Measurements from ENCODE around the gene HERC2. TPM values are rescaled to one million over a fixed set of nuclear protein-coding genes. Genes with fewer than 3 reads are reported as not detected.

Gene HERC2
- total RNA-seq, 4 donors from 2014 or later = 54.6 to 112 (median 100) TPM

- H3K36me3 ChIP-seq = peaks cover 0 to 57% (median 0%) of the 10 kb centered on the region in 3 donors
These were observed 188.7 kb downstream of the HERC2 start for GRCh38 chr15:28133281-28133680.

GRCh38 chr15:28132524-28133275, 189.3 kb downstream of the HERC2 start:
- Histone ChIP-seq H3K36me3 (peaks cover 0 to 58% (median 0%) of the 10 kb centered on the region in 3 donors), H3K4me1 (no peaks in the 10 kb centered on the region), H3K27me3 (no peaks in the 10 kb centered on the region), H3K9me3 (no peaks in the 10 kb centered on the region), H3K4me3 (no peak overlapping the region), H3K27ac (no peak overlapping the region)
- TF ChIP-seq, protein P1, sequence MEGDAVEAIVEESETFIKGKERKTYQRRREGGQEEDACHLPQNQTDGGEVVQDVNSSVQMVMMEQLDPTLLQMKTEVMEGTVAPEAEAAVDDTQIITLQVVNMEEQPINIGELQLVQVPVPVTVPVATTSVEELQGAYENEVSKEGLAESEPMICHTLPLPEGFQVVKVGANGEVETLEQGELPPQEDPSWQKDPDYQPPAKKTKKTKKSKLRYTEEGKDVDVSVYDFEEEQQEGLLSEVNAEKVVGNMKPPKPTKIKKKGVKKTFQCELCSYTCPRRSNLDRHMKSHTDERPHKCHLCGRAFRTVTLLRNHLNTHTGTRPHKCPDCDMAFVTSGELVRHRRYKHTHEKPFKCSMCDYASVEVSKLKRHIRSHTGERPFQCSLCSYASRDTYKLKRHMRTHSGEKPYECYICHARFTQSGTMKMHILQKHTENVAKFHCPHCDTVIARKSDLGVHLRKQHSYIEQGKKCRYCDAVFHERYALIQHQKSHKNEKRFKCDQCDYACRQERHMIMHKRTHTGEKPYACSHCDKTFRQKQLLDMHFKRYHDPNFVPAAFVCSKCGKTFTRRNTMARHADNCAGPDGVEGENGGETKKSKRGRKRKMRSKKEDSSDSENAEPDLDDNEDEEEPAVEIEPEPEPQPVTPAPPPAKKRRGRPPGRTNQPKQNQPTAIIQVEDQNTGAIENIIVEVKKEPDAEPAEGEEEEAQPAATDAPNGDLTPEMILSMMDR (IDR thresholded peaks at IDR 0.05) = no peak
- no peak for TF ChIP-seq POLR2A (IDR thresholded peaks at IDR 0.05)
- peak in 1 of 3 donors; percentile 18 for DNase-seq

More at GRCh38 chr15:28133281-28133680, 188.7 kb downstream of the HERC2 start:
- Histone ChIP-seq H3K4me3 (no peak overlapping the region), H3K27me3 (no peaks in the 10 kb centered on the region), H3K27ac (no peak overlapping the region), H3K9me3 (no peaks in the 10 kb centered on the region), H3K4me1 (no peaks in the 10 kb centered on the region)
- TF ChIP-seq POLR2A (IDR thresholded peaks at IDR 0.05) = no peak
- TF ChIP-seq, protein P1 (IDR thresholded peaks at IDR 0.05) = no peak
- no peak for DNase-seq

GRCh38 chr15:28131946-28132345, 190.0 kb downstream of the HERC2 start:
- no peaks in the 10 kb centered on the region for H3K9me3 ChIP-seq
- H3K27ac ChIP-seq = no peak overlapping the region
- no peaks in the 10 kb centered on the region for H3K27me3 ChIP-seq
- peak in 1 of 3 donors; percentile 28 for DNase-seq
- TF ChIP-seq POLR2A (IDR thresholded peaks at IDR 0.05) = no peak
- TF ChIP-seq, protein P1 (IDR thresholded peaks at IDR 0.05) = no peak
- peaks cover 0 to 65% (median 0%) of the 10 kb centered on the region in 3 donors for H3K36me3 ChIP-seq
- H3K4me3 ChIP-seq = no peak overlapping the region
- H3K4me1 ChIP-seq = no peaks in the 10 kb centered on the region

DNA sequence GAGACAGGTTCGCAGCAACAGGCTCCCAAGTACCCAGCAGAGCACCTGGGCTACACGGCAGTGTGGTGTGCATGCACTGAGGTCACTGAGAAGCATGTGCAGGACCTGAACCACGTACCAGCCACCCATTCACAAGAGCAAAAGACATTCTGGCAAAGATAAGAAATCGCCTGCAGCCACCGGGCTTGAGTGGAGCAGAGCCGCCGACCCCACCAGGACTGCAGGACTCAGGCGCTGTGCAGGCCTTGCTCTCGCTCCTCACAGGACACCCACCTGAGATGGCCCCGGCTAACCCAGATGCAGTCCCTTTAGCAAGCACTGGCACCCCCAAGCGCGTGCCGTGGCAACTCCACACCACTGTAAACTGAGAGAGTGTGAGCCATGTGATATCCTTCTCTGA, 190.6 kb downstream of the HERC2 start:
- no peak for TF ChIP-seq POLR2A (IDR thresholded peaks at IDR 0.05)
- TF ChIP-seq, protein P1 (IDR thresholded peaks at IDR 0.05) = no peak
- H3K4me3 ChIP-seq = no peak overlapping the region
- no peak overlapping the region for H3K27ac ChIP-seq
- H3K36me3 ChIP-seq = peaks cover 0 to 68% (median 0%) of the 10 kb centered on the region in 3 donors
- H3K4me1 ChIP-seq = no peaks in the 10 kb centered on the region
- peak in 1 of 3 donors; percentile 21 for DNase-seq
- H3K27me3 ChIP-seq = no peaks in the 10 kb centered on the region
- H3K9me3 ChIP-seq = no peaks in the 10 kb centered on the region

DNA sequence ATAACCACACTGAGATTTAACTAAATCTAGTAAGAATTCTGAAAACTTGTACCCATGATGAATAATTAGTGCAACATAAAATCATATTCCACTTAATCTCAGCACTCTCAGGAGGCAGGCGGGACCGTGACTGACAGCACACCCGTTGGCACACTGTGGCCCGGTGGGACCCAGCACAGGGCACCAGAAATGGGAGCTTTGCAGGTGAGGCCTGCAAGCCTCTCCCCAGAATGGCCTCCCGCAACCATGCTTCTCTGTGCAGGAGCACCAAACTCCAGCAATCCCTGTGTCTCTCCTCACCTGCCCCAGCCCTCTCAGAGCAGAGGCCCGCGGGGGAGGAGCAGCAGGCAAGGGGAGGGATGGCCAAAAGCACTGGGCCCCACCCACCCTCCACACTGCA, 191.3 kb downstream of the HERC2 start:
- TF ChIP-seq POLR2A (IDR thresholded peaks at IDR 0.05) = no peak
- TF ChIP-seq, protein P1 (IDR thresholded peaks at IDR 0.05) = no peak
- H3K4me1 ChIP-seq = no peaks in the 10 kb centered on the region
- H3K27me3 ChIP-seq = no peaks in the 10 kb centered on the region
- DNase-seq = peak in 1 of 3 donors; percentile 27
- no peak overlapping the region for H3K4me3 ChIP-seq
- no peak overlapping the region for H3K27ac ChIP-seq
- H3K9me3 ChIP-seq = no peaks in the 10 kb centered on the region
- peaks cover 0 to 69% (median 0%) of the 10 kb centered on the region in 3 donors for H3K36me3 ChIP-seq
